ENCODE measurements around the gene NRIP1. TPM values are rescaled to one million over a fixed set of nuclear protein-coding genes. Genes with fewer than 3 reads are reported as not detected.

The NRIP1 gene
- total RNA-seq, 1 donor from 2014 or later: 59.1 TPM

DNA sequence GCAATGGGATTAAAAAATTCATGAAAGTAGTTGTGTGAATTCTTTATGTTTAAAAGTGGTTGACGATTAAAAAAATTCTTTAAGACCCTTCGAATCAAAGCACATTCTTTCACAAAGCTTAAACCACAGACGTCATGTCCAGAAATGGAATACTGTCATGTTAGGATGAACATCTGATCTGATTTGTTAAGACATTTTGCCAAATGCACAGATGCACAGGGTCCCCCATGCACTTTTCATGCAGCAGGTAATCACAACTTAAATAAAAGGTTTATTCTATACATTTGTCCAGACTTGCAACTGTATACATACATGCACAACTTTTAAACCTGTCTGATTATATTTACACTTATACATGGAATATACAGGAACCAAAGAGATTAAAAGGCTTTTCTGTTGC is 103.3 kb downstream of the NRIP1 start:
- no peak overlapping the region for H3K27ac Mint-ChIP-seq
- Histone ChIP-seq H3K4me1 (peaks cover 18% of the 10 kb centered on the region), H4K20me1 (ENCODE audit: low read depth) (no peaks in the 10 kb centered on the region), H3K36me3 (no peaks in the 10 kb centered on the region), H3K27me3 (no peaks in the 10 kb centered on the region), H3K4me2 (no peak overlapping the region), H2AFZ (replicated peaks) (no peak overlapping the region), H3K9me3 (ENCODE audit: low read depth) (no peaks in the 10 kb centered on the region), H3K9ac (no peak overlapping the region), H3K4me3 (no peak overlapping the region), H3F3A (ENCODE audit: low read depth) (no peaks in the 10 kb centered on the region), H3K79me2 (ENCODE audit: low read depth) (no peaks in the 10 kb centered on the region), H3K27ac (no peak overlapping the region)
- TF ChIP-seq EZH2phosphoT487 (IDR thresholded peaks at IDR 0.05) (no peak), CTCF (IDR thresholded peaks at IDR 0.05) (no peak), EZH2 (IDR thresholded peaks at IDR 0.05) (no peak)
- peaks cover 3% of the 10 kb centered on the region for H3K9me3 Mint-ChIP-seq
- H3K36me3 Mint-ChIP-seq: peaks cover 29% of the 10 kb centered on the region
- no peak for DNase-seq (ENCODE audit: low spot score)
- H3K4me1 Mint-ChIP-seq: peaks cover 6% of the 10 kb centered on the region
- H3K27me3 Mint-ChIP-seq (ENCODE audit: insufficient read depth, low read depth): no peaks in the 10 kb centered on the region
- H3K4me3 Mint-ChIP-seq: no peak overlapping the region

DNA sequence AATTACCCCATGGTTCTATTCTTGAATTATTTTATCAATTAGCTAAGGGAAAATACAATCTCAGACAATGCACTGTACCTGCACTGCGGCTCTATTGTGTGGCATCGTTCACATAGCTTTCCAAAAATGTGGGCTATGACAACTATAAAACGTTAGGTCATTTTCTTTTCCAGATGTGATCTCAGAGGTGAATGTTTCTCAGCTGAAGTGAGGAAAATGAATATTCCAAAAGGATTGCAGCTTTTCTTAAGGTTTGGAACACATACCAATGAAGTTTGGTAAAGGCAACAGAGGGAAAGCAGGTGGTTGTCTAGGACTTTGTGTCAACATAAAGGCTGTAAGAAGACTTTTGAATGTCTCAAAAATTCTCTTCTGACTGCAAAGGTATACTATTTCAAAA is 105.5 kb downstream of the NRIP1 start:
- no peak for DNase-seq (ENCODE audit: low spot score)
- Histone ChIP-seq H3K4me2 (no peak overlapping the region), H3K9me3 (ENCODE audit: low read depth) (no peaks in the 10 kb centered on the region), H2AFZ (replicated peaks) (no peak overlapping the region), H4K20me1 (ENCODE audit: low read depth) (no peaks in the 10 kb centered on the region), H3F3A (ENCODE audit: low read depth) (no peaks in the 10 kb centered on the region), H3K36me3 (no peaks in the 10 kb centered on the region), H3K4me3 (no peak overlapping the region), H3K27me3 (no peaks in the 10 kb centered on the region), H3K79me2 (ENCODE audit: low read depth) (no peaks in the 10 kb centered on the region), H3K27ac (no peak overlapping the region), H3K4me1 (peaks cover 18% of the 10 kb centered on the region), H3K9ac (no peak overlapping the region)
- Mint-ChIP-seq H3K4me3 (no peak overlapping the region), H3K9me3 (no peaks in the 10 kb centered on the region), H3K4me1 (peaks cover 6% of the 10 kb centered on the region), H3K27me3 (ENCODE audit: insufficient read depth, low read depth) (no peaks in the 10 kb centered on the region), H3K27ac (no peak overlapping the region), H3K36me3 (peaks cover 11% of the 10 kb centered on the region)
- TF ChIP-seq EZH2phosphoT487 (IDR thresholded peaks at IDR 0.05): no peak
- TF ChIP-seq CTCF (IDR thresholded peaks at IDR 0.05): no peak
- TF ChIP-seq EZH2 (IDR thresholded peaks at IDR 0.05): no peak

DNA sequence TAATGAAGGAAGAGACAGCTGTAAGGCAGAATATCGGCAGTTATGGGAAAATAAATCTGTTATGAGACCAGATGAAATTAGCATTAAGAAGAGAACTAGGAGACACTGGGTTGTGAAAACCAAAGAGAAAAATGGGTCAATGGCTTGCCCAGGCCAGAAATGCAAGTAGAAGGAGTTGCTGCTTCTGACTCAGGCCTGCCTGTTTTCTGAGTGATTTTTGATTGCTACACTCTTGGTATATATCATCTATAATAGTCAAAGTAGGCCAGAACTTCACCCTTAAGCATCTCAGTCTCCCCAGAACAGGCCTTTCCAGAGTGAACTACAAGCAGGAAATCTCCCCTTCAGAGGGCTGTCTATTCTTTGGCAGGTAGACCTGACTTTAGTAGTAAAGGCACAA is 107.0 kb downstream of the NRIP1 start:
- peaks cover 18% of the 10 kb centered on the region for H3K4me1 ChIP-seq
- DNase-seq (ENCODE audit: low spot score): no peak
- no peaks in the 10 kb centered on the region for H3K79me2 ChIP-seq (ENCODE audit: low read depth)
- H3K27me3 ChIP-seq: no peaks in the 10 kb centered on the region
- no peaks in the 10 kb centered on the region for H4K20me1 ChIP-seq (ENCODE audit: low read depth)
- no peak overlapping the region for H3K4me3 ChIP-seq
- no peaks in the 10 kb centered on the region for H3K36me3 ChIP-seq
- no peak overlapping the region for H3K9ac ChIP-seq
- Mint-ChIP-seq H3K36me3 (peaks cover under 1% of the 10 kb centered on the region), H3K4me1 (peaks cover 6% of the 10 kb centered on the region), H3K27me3 (ENCODE audit: insufficient read depth, low read depth) (no peaks in the 10 kb centered on the region), H3K9me3 (no peaks in the 10 kb centered on the region), H3K4me3 (no peak overlapping the region), H3K27ac (no peak overlapping the region)
- no peak overlapping the region for H3K27ac ChIP-seq
- TF ChIP-seq EZH2 (IDR thresholded peaks at IDR 0.05): no peak
- TF ChIP-seq CTCF (IDR thresholded peaks at IDR 0.05): no peak
- TF ChIP-seq EZH2phosphoT487 (IDR thresholded peaks at IDR 0.05): no peak
- no peaks in the 10 kb centered on the region for H3F3A ChIP-seq (ENCODE audit: low read depth)
- no peaks in the 10 kb centered on the region for H3K9me3 ChIP-seq (ENCODE audit: low read depth)
- H3K4me2 ChIP-seq: no peak overlapping the region
- no peak overlapping the region for H2AFZ ChIP-seq (replicated peaks)
